H1 (cell line): ENCODE data around the gene SECISBP2L. TPM values are rescaled to one million over a fixed set of nuclear protein-coding genes. Genes with fewer than 3 reads are reported as not detected.

Experiments used
- CTCF ChIA-PET: fragments of 300-600 bp; sonication (Branson Sonifier 250); formaldehyde crosslinking; loops from one replicate; lab custom pipeline; 2021; ENCODE audit not compliant: partially characterized antibody; lab: Charles Lee
- POLR2A ChIA-PET: fragments of 300-600 bp; sonication (Branson Sonifier 250); formaldehyde crosslinking; loops from one replicate; lab custom pipeline; 2021; ENCODE audit warnings: inconsistent platforms; ENCODE audit not compliant: partially characterized antibody; lab: Charles Lee
- DNase-seq, 2 experiments: peaks; one replicate each; pipeline versions ENCODE4 v3.0.0 to v3.0.0-alpha.2; 2010 to 2022; ENCODE audit warnings: low spot score in 2 of 2, low read depth in 1 of 2, mixed read lengths in 1 of 2
- FAIRE-seq: peaks from 2 replicates; lab custom pipeline; 2011; peaks lifted over from hg19 to GRCh38; lab: Jason Lieb, UNC
- H2AFZ ChIP-seq: 2 replicates; pipeline ENCODE4 v1.8.1; 2012; ENCODE audit warnings: low read length, inconsistent platforms
- H2AK5ac ChIP-seq: 2 replicates; pipeline ENCODE4 v1.6.1; 2013; ENCODE audit warnings: low read depth, low read length
- H2BK120ac ChIP-seq: replicated peaks from 2 replicates; pipeline ENCODE3; 2013; ENCODE audit warnings: low read depth, low read length, inconsistent platforms
- H2BK12ac ChIP-seq: 2 replicates; pipeline ENCODE4 v1.6.1; 2013; ENCODE audit warnings: low read depth, low read length
- H2BK15ac ChIP-seq: 2 replicates; pipeline ENCODE4 v1.6.1; 2013; ENCODE audit warnings: low read length
- H2BK20ac ChIP-seq: 2 replicates; pipeline ENCODE4 v1.6.1; 2013; ENCODE audit warnings: low read length
- H2BK5ac ChIP-seq: 2 replicates; pipeline ENCODE4 v1.6.1; 2013; ENCODE audit warnings: low read depth, low read length
- H3K14ac ChIP-seq: 2 replicates; pipeline ENCODE4 v1.6.1; 2013; ENCODE audit warnings: inconsistent platforms; ENCODE audit not compliant: insufficient read length
- H3K18ac ChIP-seq: 2 replicates; pipeline ENCODE4 v1.6.1; 2013; ENCODE audit warnings: low read length; ENCODE audit errors: extremely low read depth
- H3K23ac ChIP-seq: 2 replicates; pipeline ENCODE4 v1.6.1; 2013; ENCODE audit warnings: inconsistent platforms; ENCODE audit not compliant: insufficient read length
- H3K23me2 ChIP-seq: 2 replicates; pipeline ENCODE4 v1.6.1; 2013; ENCODE audit warnings: low read depth, low read length
- H3K27ac ChIP-seq: 2 replicates; pipeline ENCODE4 v1.6.1; 2011; ENCODE audit warnings: low read depth, low read length, inconsistent platforms
- H3K27me3 ChIP-seq, 4 experiments: replicated peaks in 1 of 4; 1 replicate in 1 of 4; 2 replicates in 3 of 4; pipeline versions ENCODE4 v1.6.1 to v1.8.1; 2011 to 2013; ENCODE audit warnings: low read length in 3 of 4, mild to moderate bottlenecking in 3 of 4, inconsistent platforms in 2 of 4, mixed read lengths in 2 of 4, moderate library complexity in 1 of 4; ENCODE audit not compliant: control insufficient read depth in 3 of 4, insufficient read depth in 3 of 4; ENCODE audit errors: extremely low read depth in 1 of 4
- H3K36me3 ChIP-seq, 4 experiments: 2 replicates each; pipeline versions ENCODE4 v1.6.1 to v1.8.1; 2011 to 2013; ENCODE audit warnings: mild to moderate bottlenecking in 4 of 4, low read length in 3 of 4, moderate library complexity in 2 of 4, control low read depth in 1 of 4, inconsistent platforms in 1 of 4; ENCODE audit not compliant: insufficient read depth in 4 of 4, control insufficient read depth in 2 of 4
- H3K4ac ChIP-seq: replicated peaks from 2 replicates; pipeline ENCODE3; 2013; ENCODE audit warnings: low read length, low read depth, mixed read lengths, inconsistent platforms; ENCODE audit not compliant: insufficient read length
- H3K4me1 ChIP-seq, 4 experiments: replicated peaks in 1 of 4; 1 replicate in 1 of 4; 2 replicates in 3 of 4; pipeline versions ENCODE4 v1.6.1 to v1.8.1; 2011 to 2013; ENCODE audit warnings: low read length in 3 of 4, inconsistent platforms in 2 of 4, mixed read lengths in 1 of 4; ENCODE audit not compliant: insufficient read depth in 4 of 4, control insufficient read depth in 3 of 4
- H3K4me2 ChIP-seq, 2 experiments: 2 replicates each; pipeline versions ENCODE4 v1.6.1 to v1.8.1; 2011 to 2013; ENCODE audit warnings: low read depth in 2 of 2, low read length in 2 of 2, control low read depth in 1 of 2, inconsistent platforms in 1 of 2, mild to moderate bottlenecking in 1 of 2; ENCODE audit not compliant: insufficient read depth in 1 of 2
- H3K4me3 ChIP-seq, 4 experiments: fragments of 200-600, 300-600 bp in 1 of 4; sonication (generic), shearing (Covaris generic), sonication (Bioruptor Twin) in 1 of 4; 2 replicates each; pipeline versions ENCODE4 v1.5.1 to v1.8.1; 2011 to 2016; ENCODE audit warnings: low read length in 4 of 4, low read depth in 3 of 4, control low read depth in 2 of 4, inconsistent platforms in 2 of 4, mild to moderate bottlenecking in 2 of 4, mixed read lengths in 1 of 4, moderate library complexity in 1 of 4; ENCODE audit not compliant: insufficient read depth in 2 of 4; ENCODE audit errors: extremely low read depth in 1 of 4
- H3K56ac ChIP-seq: replicated peaks from 2 replicates; pipeline ENCODE3; 2013; ENCODE audit warnings: low read depth, mild to moderate bottlenecking, mixed read lengths, low read length, inconsistent platforms; ENCODE audit not compliant: insufficient read length
- H3K79me1 ChIP-seq: 2 replicates; pipeline ENCODE4 v1.6.1; 2013; ENCODE audit warnings: low read depth, low read length, control low read depth
- H3K79me2 ChIP-seq, 2 experiments: 2 replicates each; pipeline versions ENCODE4 v1.6.1 to v1.8.1; 2012 to 2013; ENCODE audit warnings: low read length in 2 of 2, mild to moderate bottlenecking in 2 of 2, inconsistent platforms in 1 of 2; ENCODE audit not compliant: insufficient read depth in 2 of 2, control insufficient read depth in 1 of 2
- H3K9ac ChIP-seq, 4 experiments: replicated peaks in 1 of 4; 1 replicate in 1 of 4; 2 replicates in 3 of 4; pipeline versions ENCODE4 v1.6.1 to v1.8.1; 2011 to 2013; ENCODE audit warnings: low read depth in 3 of 4, low read length in 3 of 4, control low read depth in 2 of 4, mild to moderate bottlenecking in 2 of 4, moderate library complexity in 2 of 4, inconsistent platforms in 1 of 4; ENCODE audit errors: extremely low read depth in 1 of 4
- H3K9me3 ChIP-seq, 2 experiments: 2 replicates each; pipeline versions ENCODE4 v1.6.1 to v1.8.1; 2012 to 2013; ENCODE audit warnings: mild to moderate bottlenecking in 2 of 2, moderate library complexity in 2 of 2, control low read depth in 1 of 2, inconsistent platforms in 1 of 2, low read depth in 1 of 2, low read length in 1 of 2, mixed read lengths in 1 of 2; ENCODE audit not compliant: insufficient read depth in 2 of 2
- H4K20me1 ChIP-seq, 2 experiments: replicated peaks in 1 of 2; 2 replicates each; pipeline versions ENCODE3 to v1.8.1; 2011 to 2013; ENCODE audit warnings: inconsistent platforms in 2 of 2, low read length in 2 of 2, mild to moderate bottlenecking in 1 of 2; ENCODE audit not compliant: insufficient read depth in 2 of 2, control insufficient read depth in 1 of 2
- H4K5ac ChIP-seq: 2 replicates; pipeline ENCODE4 v1.6.1; 2013; ENCODE audit warnings: low read length, low read depth, mixed read lengths, inconsistent platforms; ENCODE audit not compliant: insufficient read length
- H4K8ac ChIP-seq: 2 replicates; pipeline ENCODE4 v1.8.0; 2013; ENCODE audit warnings: mild to moderate bottlenecking, moderate library complexity, low read length, inconsistent platforms; ENCODE audit not compliant: insufficient read depth; ENCODE audit errors: extremely low read depth
- H4K91ac ChIP-seq: replicated peaks from 2 replicates; pipeline ENCODE3; 2013; ENCODE audit warnings: low read length, mixed read lengths, inconsistent platforms; ENCODE audit not compliant: insufficient read length
- BCL11A ChIP-seq, 2 experiments: IDR thresholded peaks; one replicate each; pipeline ENCODE4 v1.6.1; 2011; ENCODE audit warnings: low read depth in 2 of 2, low read length in 2 of 2, mild to moderate bottlenecking in 2 of 2
- E2F6 ChIP-seq: IDR thresholded peaks from 2 replicates; pipeline ENCODE4 v1.6.1; 2012; ENCODE audit warnings: inconsistent platforms
- NRF1 ChIP-seq: IDR thresholded peaks from 2 replicates; pipeline ENCODE4 v1.6.1; 2011; ENCODE audit warnings: mild to moderate bottlenecking, low read depth, low read length, improper control_type of control experiment
- RFX5 ChIP-seq: IDR thresholded peaks from 2 replicates; pipeline ENCODE4 v1.6.1; 2011; ENCODE audit warnings: low read depth, low read length, improper control_type of control experiment, borderline replicate concordance
- SIN3A ChIP-seq, 2 experiments: IDR thresholded peaks in 1 of 2; conservative IDR thresholded peaks in 1 of 2; 2 replicates each; pipeline ENCODE4 v1.6.1; 2011 to 2012; ENCODE audit warnings: low read length in 2 of 2, improper control_type of control experiment in 1 of 2, low read depth in 1 of 2, mild to moderate bottlenecking in 1 of 2
- SP1 ChIP-seq: IDR thresholded peaks from 2 replicates; pipeline ENCODE4 v1.6.1; 2011; ENCODE audit warnings: low read depth, low read length
- TEAD4 ChIP-seq: IDR thresholded peaks from 2 replicates; pipeline ENCODE4 v1.6.1; 2012; ENCODE audit warnings: low read depth, low read length, inconsistent platforms, mixed read lengths
- YY1 ChIP-seq: IDR thresholded peaks from 2 replicates; pipeline ENCODE4 v1.6.1; 2011; ENCODE audit warnings: low read depth, mild to moderate bottlenecking, low read length
- WGBS, 2 experiments: shearing (Covaris generic) in 1 of 2; methylation state at CpG; one replicate each; pipeline versions ENCODE4 v1.1.6 to v1.1.7; 2013 to 2015; ENCODE audit warnings: low lambda C conversion rate in 2 of 2, mixed read lengths in 2 of 2, inconsistent platforms in 1 of 2, low coverage in 1 of 2, missing lambda C conversion rate in 1 of 2; ENCODE audit not compliant: insufficient replicate concordance in 2 of 2, insufficient coverage in 1 of 2, insufficient read length in 1 of 2; ENCODE audit errors: extremely low coverage in 1 of 2, missing lambda C conversion rate in 1 of 2; 5-methylcytosine and 5-hydroxymethylcytosine counted together
- polyA plus RNA-seq, 7 experiments: library from polyadenylated mRNA; depleted of rRNA in 3 of 7; stranded (reverse) in 5 of 7; unstranded in 2 of 7; fragments of >200 nt in 5 of 7; fragments of 200-250 nt in 2 of 7; gene quantifications; 1 replicate in 5 of 7; 2 replicates in 1 of 7; 4 replicates in 1 of 7; pipeline versions ENCODE4 v1.2.1 to v1.2.3, GENCODE V29; 2011 to 2013; ENCODE audit warnings: missing spikeins in 2 of 7, mixed read lengths in 2 of 7
- total RNA-seq: library from RNA; stranded (reverse); fragmentation: NEBNext Ultra II Directional; extraction: Animal tissue kit (Norgen Biotek cat#: 25700); gene quantifications from 2 replicates; pipeline ENCODE4 v1.2.1, GENCODE V29; 2021

Gene SECISBP2L
- total and polyA plus RNA-seq, 2 of the 8 experiments (the other 6 are each of a cell fraction or from before 2014, with no cell fraction given), result 7.6 to 22.8 TPM

GRCh38 chr15:49044766-49045606 is 1.3 kb downstream of the SECISBP2L start:
- H2AFZ ChIP-seq, result 0 out of 2 replicates have a peak overlapping the region, but pooled peaks have one; percentile 24
- H3K79me1 ChIP-seq, result no peaks in the 10 kb centered on the region; the same call in 1 of the 2 replicates
- no peaks in the 10 kb centered on the region for H3K27me3 ChIP-seq
- H4K5ac ChIP-seq, result no peak overlapping the region
- H3K4ac ChIP-seq, result no peak overlapping the region
- no peak overlapping the region for H3K23ac ChIP-seq
- no peaks in the 10 kb centered on the region for H4K20me1 ChIP-seq
- peaks cover 2% of the 10 kb centered on the region for H3K23me2 ChIP-seq
- no peak overlapping the region for H3K14ac ChIP-seq
- ChIA-PET CTCF (interaction anchor here (0.5 to 1.7 kb wide), 4 partner anchors 29 to 186 kb away, joined by 3 to 5 read pairs (median 3); no protein-coding TSS in a partner anchor), POLR2A (interaction anchor here (1.4 to 1.6 kb wide), 2 partner anchors 69 to 77 kb away, joined by 3 to 4 read pairs; no protein-coding TSS in a partner anchor)
- 31% methylated on average over 8 of the region's 8 CpGs; no CpG with 5 or more reads in 1 of the 2 experiments for WGBS, 2 experiments
- no peak overlapping the region for H3K18ac ChIP-seq
- no peak overlapping the region for H2BK5ac ChIP-seq
- H4K91ac ChIP-seq, result no peak overlapping the region
- H2BK15ac ChIP-seq, result no peak overlapping the region
- H3K4me3 ChIP-seq, result peak overlapping the region; percentile 85 to 97 (median 92)
- no peak overlapping the region for H2BK20ac ChIP-seq
- peak overlapping the region in 3 of 4 experiments; percentile 67 to 94 (median 81); a peak in 4 of 7 replicates for H3K9ac ChIP-seq
- H3K79me2 ChIP-seq, result peaks cover 0 to 55% of the 10 kb centered on the region in 2 experiments
- H3K9me3 ChIP-seq, result no peaks in the 10 kb centered on the region
- H2BK12ac ChIP-seq, result no peak overlapping the region
- H4K8ac ChIP-seq, result no peak overlapping the region
- no peak overlapping the region; the same call in 1 of the 2 replicates for H3K27ac ChIP-seq
- FAIRE-seq, result no peak
- H2AK5ac ChIP-seq, result no peak overlapping the region
- no peaks in the 10 kb centered on the region for H3K36me3 ChIP-seq
- no peak overlapping the region for H2BK120ac ChIP-seq
- no peak overlapping the region for H3K56ac ChIP-seq
- DNase-seq, result no peak
- peak overlapping the region; percentile 65 to 68 for H3K4me2 ChIP-seq
- no peaks in the 10 kb centered on the region for H3K4me1 ChIP-seq
- TF ChIP-seq RFX5 (no peak), TEAD4 (no peak), SP1 (no peak), YY1 (no peak), SIN3A (conservative IDR thresholded peaks at IDR 0.05 in 1 of 2, IDR thresholded peaks at IDR 0.05 in 1 of 2; ENCODE audit: low read depth in 1 of 2, low read length in 2 of 2) (no peak), BCL11A (IDR thresholded peaks at IDR 0.05; ENCODE audit: low read depth in 2 of 2, low read length in 2 of 2) (no peak), NRF1 (no peak), E2F6 (no peak)
